ENCODE measurements around the gene LTBR. TPM values are rescaled to one million over a fixed set of nuclear protein-coding genes. Genes with fewer than 3 reads are reported as not detected.
A peak's percentile ranks its signal among the peaks of the same experiment; 100 is the strongest.
"Not testable (repeated sequence)": the region's sequence is repeated elsewhere in the genome, so short reads cannot be mapped to it uniquely, and the experiment has no call there.

LTBR gene
- total RNA-seq, 1 experiment from 2014 or later, result 178 TPM

GRCh38 chr12:6342140-6342889 lies 41.6 kb upstream of the LTBR start:
- TF ChIP-seq, protein P1, sequence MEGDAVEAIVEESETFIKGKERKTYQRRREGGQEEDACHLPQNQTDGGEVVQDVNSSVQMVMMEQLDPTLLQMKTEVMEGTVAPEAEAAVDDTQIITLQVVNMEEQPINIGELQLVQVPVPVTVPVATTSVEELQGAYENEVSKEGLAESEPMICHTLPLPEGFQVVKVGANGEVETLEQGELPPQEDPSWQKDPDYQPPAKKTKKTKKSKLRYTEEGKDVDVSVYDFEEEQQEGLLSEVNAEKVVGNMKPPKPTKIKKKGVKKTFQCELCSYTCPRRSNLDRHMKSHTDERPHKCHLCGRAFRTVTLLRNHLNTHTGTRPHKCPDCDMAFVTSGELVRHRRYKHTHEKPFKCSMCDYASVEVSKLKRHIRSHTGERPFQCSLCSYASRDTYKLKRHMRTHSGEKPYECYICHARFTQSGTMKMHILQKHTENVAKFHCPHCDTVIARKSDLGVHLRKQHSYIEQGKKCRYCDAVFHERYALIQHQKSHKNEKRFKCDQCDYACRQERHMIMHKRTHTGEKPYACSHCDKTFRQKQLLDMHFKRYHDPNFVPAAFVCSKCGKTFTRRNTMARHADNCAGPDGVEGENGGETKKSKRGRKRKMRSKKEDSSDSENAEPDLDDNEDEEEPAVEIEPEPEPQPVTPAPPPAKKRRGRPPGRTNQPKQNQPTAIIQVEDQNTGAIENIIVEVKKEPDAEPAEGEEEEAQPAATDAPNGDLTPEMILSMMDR (conservative IDR thresholded peaks at IDR 0.05), result no peak
- no peak for TF ChIP-seq EZH2 (IDR thresholded peaks at IDR 0.05; ENCODE audit: low read depth)
- intact Hi-C loops (cut with micrococcal nuclease; ENCODE audit: unreplicated experiment), result no loop called here
- no peaks in the 10 kb centered on the region for H3K9me3 ChIP-seq (ENCODE audit: insufficient read depth, low read depth)
- ChIA-PET POLR2A (ENCODE audit: unreplicated experiment) (interaction anchor here (0.5 to 1.3 kb wide), 11 partner anchors 7 to 622 kb away, joined by 3 to 9 read pairs (median 3); partner anchors contain the start of genes LTBR and MRPL51), CTCF (interaction anchor here (0.6 kb wide), 1 partner anchor 9 kb away, joined by 7 read pairs; no protein-coding TSS in a partner anchor)
- no peaks in the 10 kb centered on the region for H3K9me2 ChIP-seq (ENCODE audit: insufficient read depth)
- peak overlapping the region; percentile 83 for H3K4me2 ChIP-seq
- peak overlapping the region; percentile 92; the same call in 1 of the 2 replicates for H3K4me3 ChIP-seq
- no peak overlapping the region; the same call in 1 of the 2 replicates for H2AFZ ChIP-seq
- H4K20me1 ChIP-seq (ENCODE audit: insufficient read depth), result peaks cover 8% of the 10 kb centered on the region; the same call in 1 of the 2 replicates
- peaks cover 50% of the 10 kb centered on the region for H3F3A ChIP-seq (ENCODE audit: insufficient read depth, low read depth)
- peaks cover 51% of the 10 kb centered on the region for H3K79me2 ChIP-seq (ENCODE audit: low read depth)
- H3K36me3 ChIP-seq (ENCODE audit: low read depth), result no peaks in the 10 kb centered on the region
- peaks cover 72% of the 10 kb centered on the region for H3K4me1 ChIP-seq (replicated peaks; ENCODE audit: insufficient read depth)
- H3K27me3 ChIP-seq (ENCODE audit: insufficient read depth, low read depth), result no peaks in the 10 kb centered on the region
- peak overlapping the region; percentile 49 for H3K27ac ChIP-seq
- BruUV-seq (replicated peaks), result no TSS peak
- no peak for DNase-seq

DNA sequence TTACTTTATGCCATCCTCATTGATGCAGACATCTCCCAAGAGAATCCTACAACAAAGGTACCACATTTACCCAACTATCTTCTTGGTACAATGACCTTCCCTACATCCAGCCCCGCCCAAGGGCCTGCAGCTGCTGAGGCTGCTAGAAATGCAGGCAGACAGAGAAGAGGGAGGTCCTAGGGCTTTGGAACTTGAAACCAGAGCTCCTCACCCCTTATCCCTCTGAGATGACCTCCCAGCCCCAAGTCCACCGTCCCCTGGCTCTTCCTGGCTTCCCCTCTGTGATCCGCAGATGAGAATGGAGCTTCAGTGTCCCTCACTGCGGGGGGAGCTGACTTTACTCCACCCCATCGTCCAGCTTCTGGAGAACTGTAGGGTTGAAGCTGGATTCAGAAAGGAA lies 40.4 kb upstream of the LTBR start:
- Histone ChIP-seq H3K9me3 (ENCODE audit: insufficient read depth, low read depth) (no peaks in the 10 kb centered on the region), H3K4me2 (no peak overlapping the region), H3K4me3 (no peak overlapping the region), H3K27me3 (ENCODE audit: insufficient read depth, low read depth) (no peaks in the 10 kb centered on the region), H3K4me1 (replicated peaks; ENCODE audit: insufficient read depth) (peaks cover 60% of the 10 kb centered on the region), H3K9me2 (ENCODE audit: insufficient read depth) (no peaks in the 10 kb centered on the region), H3K27ac (no peak overlapping the region), H3K79me2 (ENCODE audit: low read depth) (peaks cover 39% of the 10 kb centered on the region), H4K20me1 (ENCODE audit: insufficient read depth) (peaks cover 8% of the 10 kb centered on the region; the same call in 1 of the 2 replicates), H3K36me3 (ENCODE audit: low read depth) (0 out of 2 replicates have a peak, but pooled peaks cover 3% of the 10 kb centered on the region), H2AFZ (no peak overlapping the region), H3F3A (ENCODE audit: insufficient read depth, low read depth) (peaks cover 45% of the 10 kb centered on the region)
- TF ChIP-seq EZH2 (IDR thresholded peaks at IDR 0.05; ENCODE audit: low read depth), result no peak
- TF ChIP-seq, protein P1 (conservative IDR thresholded peaks at IDR 0.05), result no peak
- ChIA-PET POLR2A (ENCODE audit: unreplicated experiment) (interaction anchor here (0.6 to 0.9 kb wide), 5 partner anchors 27 to 173 kb away, joined by 3 to 8 read pairs (median 4); partner anchors contain the start of genes LTBR and SCNN1A), CTCF (no interaction called here)
- BruUV-seq (replicated peaks), result no TSS peak
- no peak for DNase-seq
- intact Hi-C loops (cut with micrococcal nuclease; ENCODE audit: unreplicated experiment), result no loop called here

GRCh38 chr12:6344101-6344660 lies 39.8 kb upstream of the LTBR start:
- peaks cover 53% of the 10 kb centered on the region for H3K4me1 ChIP-seq (replicated peaks; ENCODE audit: insufficient read depth)
- not testable (repeated sequence) for H3K36me3 ChIP-seq (ENCODE audit: low read depth); H3K9me2 ChIP-seq (ENCODE audit: insufficient read depth)

More at GRCh38 chr12:6344101-6344660, 39.8 kb upstream of the LTBR start:
- H4K20me1 ChIP-seq (ENCODE audit: insufficient read depth); H3K4me2 ChIP-seq; H3K4me3 ChIP-seq; H2AFZ ChIP-seq; BruUV-seq (replicated peaks); H3K27ac ChIP-seq; CTCF ChIA-PET; intact Hi-C loops (cut with micrococcal nuclease; ENCODE audit: unreplicated experiment); H3K27me3 ChIP-seq (ENCODE audit: insufficient read depth, low read depth); H3K9me3 ChIP-seq (ENCODE audit: insufficient read depth, low read depth); DNase-seq: not testable (repeated sequence)
- POLR2A ChIA-PET (ENCODE audit: unreplicated experiment), result interaction anchor here (0.6 to 0.9 kb wide), 6 partner anchors 27 to 172 kb away, joined by 3 to 8 read pairs (median 4); partner anchors contain the start of genes LTBR and SCNN1A
- Histone ChIP-seq H3K79me2 (ENCODE audit: low read depth) (peaks cover 32% of the 10 kb centered on the region), H3F3A (ENCODE audit: insufficient read depth, low read depth) (peaks cover 51% of the 10 kb centered on the region)
